GM23248 (cell line): Measurements from ENCODE around the gene ARFGEF3. TPM values are rescaled to one million over a fixed set of nuclear protein-coding genes. Genes with fewer than 3 reads are reported as not detected.

ENCODE experiments used
- DNase-seq: peaks from one replicate; pipeline ENCODE4 v3.0.0-alpha.2; 2015
- H2AFZ ChIP-seq: fragments of 200-600 bp; sonication (generic); 2 replicates; pipeline ENCODE4 v1.6.1; 2016; ENCODE audit warnings: antibody characterized with exemption
- H3F3A ChIP-seq: fragments of 200-600 bp; sonication (generic); 2 replicates; pipeline ENCODE4 v1.6.1; 2016; ENCODE audit warnings: mild to moderate bottlenecking, antibody characterized with exemption, mixed run types; ENCODE audit not compliant: insufficient read depth
- H3K27ac ChIP-seq: fragments of 200-600 bp; sonication (generic); 2 replicates; pipeline ENCODE4 v1.5.1; 2016; ENCODE audit warnings: mild to moderate bottlenecking
- H3K27me3 ChIP-seq: fragments of 200-600 bp; sonication (generic); replicated peaks from 2 replicates; pipeline ENCODE4 v1.6.1; 2016; ENCODE audit warnings: mild to moderate bottlenecking; ENCODE audit not compliant: insufficient read depth
- H3K36me3 ChIP-seq: fragments of 200-600 bp; sonication (generic); 2 replicates; pipeline ENCODE4 v1.6.1; 2016; ENCODE audit warnings: low read depth, mild to moderate bottlenecking
- H3K4me1 ChIP-seq: fragments of 200-600 bp; sonication (generic); 2 replicates; pipeline ENCODE4 v1.6.1; 2016; ENCODE audit warnings: mild to moderate bottlenecking; ENCODE audit not compliant: insufficient read depth
- H3K4me2 ChIP-seq: fragments of 200-600 bp; sonication (generic); one replicate; pipeline ENCODE4 v1.6.1; 2016; ENCODE audit warnings: mild to moderate bottlenecking; ENCODE audit not compliant: unreplicated experiment
- H3K4me3 ChIP-seq: fragments of 200-600 bp; sonication (generic); 2 replicates; pipeline ENCODE4 v1.5.1; 2016; ENCODE audit warnings: mild to moderate bottlenecking
- H3K79me2 ChIP-seq: fragments of 200-600 bp; sonication (generic); 2 replicates; pipeline ENCODE4 v1.6.1; 2016; ENCODE audit warnings: mild to moderate bottlenecking; ENCODE audit not compliant: insufficient read depth
- H3K9ac ChIP-seq: fragments of 200-600 bp; sonication (generic); 2 replicates; pipeline ENCODE4 v1.6.1; 2016; ENCODE audit warnings: mild to moderate bottlenecking
- H3K9me2 ChIP-seq: fragments of 200-600 bp; sonication (generic); 2 replicates; pipeline ENCODE4 v1.6.1; 2016; ENCODE audit warnings: mixed run types, mild to moderate bottlenecking, moderate library complexity; ENCODE audit not compliant: insufficient read depth
- H3K9me3 ChIP-seq: fragments of 200-600 bp; sonication (generic); one replicate; pipeline ENCODE4 v1.6.1; 2017; ENCODE audit warnings: low read depth
- H4K20me1 ChIP-seq: fragments of 200-600 bp; sonication (generic); 2 replicates; pipeline ENCODE4 v1.6.0; 2016; ENCODE audit not compliant: insufficient read depth
- EZH2 ChIP-seq: fragments of 200-600 bp; sonication (generic); IDR thresholded peaks from 2 replicates; pipeline ENCODE4 v1.6.1; 2018; ENCODE audit warnings: antibody characterized with exemption, mild to moderate bottlenecking; ENCODE audit not compliant: insufficient read depth, poor library complexity, severe bottlenecking
- whole genome bisulfite sequencing, 2 experiments: methylation state at CpG; one replicate each; pipeline ENCODE4 v1.1.6; 2015 to 2017; ENCODE audit warnings: low lambda C conversion rate in 2 of 2, low coverage in 1 of 2; ENCODE audit errors: missing lambda C conversion rate in 2 of 2; 5-methylcytosine and 5-hydroxymethylcytosine counted together
- in situ Hi-C: fragments of 300-500 bp; cut with MboI; formaldehyde crosslinking; loops from 2 replicates; pipeline ENCODE4 v1.15.0; 2020
- polyA plus RNA-seq: library from polyadenylated mRNA; unstranded; fragments of >200 nt; fragmentation: Nextera tagmentation; extraction: Ambion mirVana; gene quantifications from 2 replicates; pipeline ENCODE4 v1.2.1, GENCODE V29; 2016
- small RNA-seq: library from RNA; depleted of rRNA; stranded (forward); fragments of <200 nt; gene quantifications from one replicate; pipeline ENCODE3, GENCODE V24; 2014; ENCODE audit warnings: low read depth, low replicate concordance
- total RNA-seq: library from RNA; depleted of rRNA; stranded (reverse); fragments of >200 nt; shearing (Covaris generic); gene quantifications from 2 replicates; pipeline ENCODE4 v1.2.3, GENCODE V29; 2014; rRNA removed

The ARFGEF3 gene
- total and polyA plus RNA-seq, 2 experiments from 2014 or later = 0.06 to 0.11 TPM

GRCh38 chr6:138389551-138389950 lies 227.8 kb downstream of the ARFGEF3 start:
- Histone ChIP-seq H3K4me3 (no peak overlapping the region), H3K27me3 (no peaks in the 10 kb centered on the region), H3K27ac (no peak overlapping the region), H3K4me1 (no peaks in the 10 kb centered on the region), H3K9me3 (no peaks in the 10 kb centered on the region), H3K36me3 (no peaks in the 10 kb centered on the region), H2AFZ (no peak overlapping the region), H3K9me2 (no peaks in the 10 kb centered on the region), H3K4me2 (no peak overlapping the region), H3K9ac (no peak overlapping the region), H3F3A (no peaks in the 10 kb centered on the region), H3K79me2 (no peaks in the 10 kb centered on the region), H4K20me1 (no peaks in the 10 kb centered on the region)
- no peak for DNase-seq
- WGBS, 2 experiments = 91 to 94% methylated on average over 5 of the region's 5 CpGs
- TF ChIP-seq EZH2 = no peak
- in situ Hi-C loops = no loop called here

Small RNA genes within 50 kb of the gene (small RNA-seq; reads per million reads assigned to genes)
- gene AL031003.1 = not detected

Other genes with a start within 250 kb of the ARFGEF3 start
- 24.8 and 28.5 TPM in 2 replicates for gene PERP, start 54.5 kb upstream of the ARFGEF3 start, total RNA-seq
- 45.3 and 45.7 TPM in 2 replicates for gene PERP, start 54.5 kb upstream of the ARFGEF3 start, polyA plus RNA-seq
- gene PBOV1, start 56.6 kb downstream of the ARFGEF3 start, total RNA-seq = not detected in 2 replicates
- gene PBOV1, start 56.6 kb downstream of the ARFGEF3 start, polyA plus RNA-seq = not detected in 2 replicates
- not detected in 2 replicates for gene SMIM28, start 216.0 kb downstream of the ARFGEF3 start, total RNA-seq
- not detected in 2 replicates for gene SMIM28, start 216.0 kb downstream of the ARFGEF3 start, polyA plus RNA-seq
- gene HEBP2, start 242.3 kb downstream of the ARFGEF3 start, total RNA-seq = 32.4 and 62.8 TPM in 2 replicates
- 101 and 102 TPM in 2 replicates for gene HEBP2, start 242.3 kb downstream of the ARFGEF3 start, polyA plus RNA-seq